Stimulated activated CD4-positive, alpha-beta T cell treated with anti-CD3 and anti-CD28 coated beads, Interleukin-4, amount 100 ng/mL, for 24 hours (primary cell): ENCODE measurements around the gene CCT8L2.
"Not testable (repeated sequence)": the region's sequence is repeated elsewhere in the genome, so short reads cannot be mapped to it uniquely, and the experiment has no call there.

Source experiments
- DNase-seq: peaks from one replicate; pipeline ENCODE4 v3.0.0-alpha.2; 2020

Gene CCT8L2

GRCh38 chr22:16557511-16557910, 35.1 kb downstream of the CCT8L2 start:
- DNase-seq = not testable (repeated sequence)

DNA sequence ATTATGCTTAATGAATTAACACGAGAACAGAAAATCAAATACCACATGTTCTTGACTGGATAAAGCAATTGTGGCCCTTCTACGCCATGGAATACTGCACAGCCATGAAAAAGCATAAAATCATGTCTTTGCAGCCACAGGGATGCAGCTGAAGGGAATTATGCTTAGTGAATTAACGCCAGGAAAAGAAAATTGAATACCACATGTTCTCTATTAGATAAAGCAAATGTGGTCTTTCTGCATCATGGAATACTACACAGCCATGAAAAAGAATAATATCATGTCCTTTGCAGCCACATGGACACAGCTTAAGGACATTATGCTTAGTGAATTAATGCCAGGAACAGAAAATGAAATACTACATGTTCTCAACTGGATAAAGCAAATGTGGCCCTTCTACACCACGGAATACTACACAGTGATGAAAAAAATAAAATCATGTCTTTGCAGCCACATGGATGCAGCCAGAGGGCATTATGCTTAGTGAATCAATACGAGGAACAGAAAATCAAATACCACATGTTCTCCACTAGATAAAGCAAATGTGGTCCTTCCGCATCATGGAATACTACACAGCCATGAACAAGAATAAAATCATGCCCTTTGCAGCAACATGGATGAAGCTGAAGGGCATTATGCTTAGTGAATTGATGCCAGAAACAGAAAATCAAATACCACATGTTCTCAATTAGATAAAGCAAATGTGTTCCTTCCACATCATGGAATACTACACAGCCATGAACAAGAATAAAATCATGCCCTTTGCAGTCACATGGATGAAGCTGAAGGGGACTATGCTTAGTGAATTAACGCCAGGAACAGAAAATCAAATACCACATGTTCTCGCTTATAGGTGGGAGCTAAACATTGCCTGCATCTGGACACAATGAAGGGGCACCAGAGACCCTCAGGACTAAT, 37.3 kb downstream of the CCT8L2 start:
- DNase-seq = not testable (repeated sequence)

DNA sequence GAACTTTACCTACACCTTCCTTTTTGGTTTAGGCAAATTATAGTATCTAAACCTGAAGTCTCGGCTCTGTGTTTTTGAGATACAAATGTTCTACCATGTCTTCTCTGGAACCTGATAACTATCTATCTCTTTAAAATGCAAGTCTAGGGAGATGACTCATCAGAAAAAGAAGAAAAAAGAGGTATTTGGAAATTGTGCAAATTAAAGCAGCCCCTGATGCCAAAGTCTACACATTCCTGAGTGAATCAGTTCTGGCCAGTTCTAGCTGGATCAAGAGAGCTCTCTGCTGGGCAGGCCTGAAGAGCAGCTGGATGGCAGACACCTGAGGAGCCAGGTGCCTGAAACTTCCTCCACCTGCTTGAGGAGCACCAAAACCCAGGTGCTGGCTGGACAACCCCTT, 49.3 kb downstream of the CCT8L2 start:
- not testable (repeated sequence) for DNase-seq
